Fibroblast of villous mesenchyme (primary cell): ENCODE data around the gene ARHGAP6. TPM values are rescaled to one million over a fixed set of nuclear protein-coding genes. Genes with fewer than 3 reads are reported as not detected.

Source experiments
- DNase-seq: peaks from one replicate; pipeline ENCODE4 v3.0.0-alpha.2; 2010; ENCODE audit warnings: low read depth
- H3K4me3 ChIP-seq: 2 replicates; pipeline ENCODE4 v1.5.1; 2011; ENCODE audit warnings: low read depth, mild to moderate bottlenecking, low read length
- total RNA-seq: library from RNA; depleted of rRNA; stranded (reverse); fragments of >200 nt; gene quantifications from 2 replicates; pipeline ENCODE4 v1.2.3, GENCODE V29; 2012
- TF ChIP-seq, protein P1 (sequence below): IDR thresholded peaks from 2 replicates; pipeline ENCODE4 v1.5.1; 2012; ENCODE audit warnings: low read depth, mild to moderate bottlenecking, low read length; ENCODE audit not compliant: insufficient read depth

ARHGAP6 gene
- total RNA-seq, 1 donor = 1.7 TPM

DNA sequence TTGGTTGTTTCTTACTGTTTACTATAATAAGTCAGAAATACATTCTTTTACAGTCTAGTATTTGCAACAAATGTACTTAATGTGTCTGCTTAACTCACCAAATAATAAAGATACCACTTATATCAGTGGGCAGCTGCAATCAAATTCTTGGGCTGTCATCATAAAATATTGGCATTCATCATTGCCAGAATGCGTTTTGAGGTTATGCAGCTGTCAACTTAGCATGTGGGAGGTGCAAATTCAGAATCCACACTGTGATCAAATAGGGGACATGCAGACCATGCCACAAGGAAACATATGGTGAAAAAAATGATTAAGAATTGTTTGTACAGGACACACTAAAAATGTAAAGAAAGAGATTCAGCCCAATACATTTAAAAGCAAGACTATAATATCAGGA is 468.0 kb downstream of the ARHGAP6 start:
- TF ChIP-seq, protein P1, sequence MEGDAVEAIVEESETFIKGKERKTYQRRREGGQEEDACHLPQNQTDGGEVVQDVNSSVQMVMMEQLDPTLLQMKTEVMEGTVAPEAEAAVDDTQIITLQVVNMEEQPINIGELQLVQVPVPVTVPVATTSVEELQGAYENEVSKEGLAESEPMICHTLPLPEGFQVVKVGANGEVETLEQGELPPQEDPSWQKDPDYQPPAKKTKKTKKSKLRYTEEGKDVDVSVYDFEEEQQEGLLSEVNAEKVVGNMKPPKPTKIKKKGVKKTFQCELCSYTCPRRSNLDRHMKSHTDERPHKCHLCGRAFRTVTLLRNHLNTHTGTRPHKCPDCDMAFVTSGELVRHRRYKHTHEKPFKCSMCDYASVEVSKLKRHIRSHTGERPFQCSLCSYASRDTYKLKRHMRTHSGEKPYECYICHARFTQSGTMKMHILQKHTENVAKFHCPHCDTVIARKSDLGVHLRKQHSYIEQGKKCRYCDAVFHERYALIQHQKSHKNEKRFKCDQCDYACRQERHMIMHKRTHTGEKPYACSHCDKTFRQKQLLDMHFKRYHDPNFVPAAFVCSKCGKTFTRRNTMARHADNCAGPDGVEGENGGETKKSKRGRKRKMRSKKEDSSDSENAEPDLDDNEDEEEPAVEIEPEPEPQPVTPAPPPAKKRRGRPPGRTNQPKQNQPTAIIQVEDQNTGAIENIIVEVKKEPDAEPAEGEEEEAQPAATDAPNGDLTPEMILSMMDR = no peak
- DNase-seq = no peak
- no peak overlapping the region for H3K4me3 ChIP-seq

- no peak overlapping the region for H3K4me3 ChIP-seq
- DNase-seq = no peak
- TF ChIP-seq, protein P1 = no peak
These were observed 469.2 kb downstream of the ARHGAP6 start for GRCh38 chrX:11196476-11196875.

- DNase-seq = peak; percentile 7
- H3K4me3 ChIP-seq = no peak overlapping the region
- TF ChIP-seq, protein P1 = no peak
These were observed 472.7 kb downstream of the ARHGAP6 start for GRCh38 chrX:11193035-11193469.

- no peak for DNase-seq
- TF ChIP-seq, protein P1 = no peak
- no peak overlapping the region for H3K4me3 ChIP-seq
These were observed 474.8 kb downstream of the ARHGAP6 start for GRCh38 chrX:11190745-11191510.

- DNase-seq = no peak
- TF ChIP-seq, protein P1 = no peak
- H3K4me3 ChIP-seq = no peak overlapping the region
These were observed 476.6 kb downstream of the ARHGAP6 start for GRCh38 chrX:11189097-11189496.

GRCh38 chrX:11188664-11189063 is 477.1 kb downstream of the ARHGAP6 start:
- H3K4me3 ChIP-seq = no peak overlapping the region
- TF ChIP-seq, protein P1 = no peak
- peak; percentile 42 for DNase-seq
